ENCODE results near the gene AURKA.

The AURKA gene

GRCh38 chr20:56348305-56348693, 43.7 kb downstream of the AURKA start:
- no peak for ATAC-seq
- TF ChIP-seq GLIS3 (CRISPR knock-in tag; IDR thresholded peaks at IDR 0.05) = no peak

GRCh38 chr20:56347628-56348304, 44.2 kb downstream of the AURKA start:
- no peak for ATAC-seq
- TF ChIP-seq SNAI2 (CRISPR knock-in tag; IDR thresholded peaks at IDR 0.05) = no peak
- no peak for TF ChIP-seq GLIS3 (CRISPR knock-in tag; IDR thresholded peaks at IDR 0.05)
- TF ChIP-seq ZFP3 (CRISPR knock-in tag; IDR thresholded peaks at IDR 0.05) = no peak
- TF ChIP-seq ISL1 (CRISPR knock-in tag; IDR thresholded peaks at IDR 0.05) = no peak
- TF ChIP-seq ZNF8 (CRISPR knock-in tag; IDR thresholded peaks at IDR 0.05) = no peak

GRCh38 chr20:56345911-56346310, 46.1 kb downstream of the AURKA start:
- no peak for ATAC-seq
- TF ChIP-seq GLIS3 (CRISPR knock-in tag; IDR thresholded peaks at IDR 0.05) = no peak
- TF ChIP-seq OSR1 (CRISPR knock-in tag; IDR thresholded peaks at IDR 0.05) = no peak
- TF ChIP-seq SNAI2 (CRISPR knock-in tag; IDR thresholded peaks at IDR 0.05) = no peak
- TF ChIP-seq ZC3H10 (CRISPR knock-in tag; IDR thresholded peaks at IDR 0.05) = no peak
- no peak for TF ChIP-seq ZNF8 (CRISPR knock-in tag; IDR thresholded peaks at IDR 0.05)
- no peak for TF ChIP-seq CSRNP3 (CRISPR knock-in tag; IDR thresholded peaks at IDR 0.05)
- TF ChIP-seq ARNTL (CRISPR knock-in tag; IDR thresholded peaks at IDR 0.05; ENCODE audit: borderline replicate concordance, low read depth) = no peak
- TF ChIP-seq ZFP30 (CRISPR knock-in tag; IDR thresholded peaks at IDR 0.05) = no peak
- TF ChIP-seq PATZ1 (CRISPR knock-in tag; IDR thresholded peaks at IDR 0.05; ENCODE audit: borderline replicate concordance) = no peak
- no peak for TF ChIP-seq ESRRG (CRISPR knock-in tag; IDR thresholded peaks at IDR 0.05)
- no peak for TF ChIP-seq RARB (CRISPR knock-in tag; IDR thresholded peaks at IDR 0.05)
- TF ChIP-seq POU6F1 (CRISPR knock-in tag; IDR thresholded peaks at IDR 0.05; ENCODE audit: borderline replicate concordance, low read depth) = no peak
- no peak for TF ChIP-seq CREB5 (CRISPR knock-in tag; IDR thresholded peaks at IDR 0.05; ENCODE audit: low read depth)
- no peak for TF ChIP-seq ZFP3 (CRISPR knock-in tag; IDR thresholded peaks at IDR 0.05)

- peak; percentile 95 for ATAC-seq
- TF ChIP-seq ZFP30 (CRISPR knock-in tag; IDR thresholded peaks at IDR 0.05) (no peak), GLIS3 (CRISPR knock-in tag; IDR thresholded peaks at IDR 0.05) (no peak), BACH2 (CRISPR knock-in tag; IDR thresholded peaks at IDR 0.05; ENCODE audit: borderline replicate concordance) (no peak), PPARA (CRISPR knock-in tag; IDR thresholded peaks at IDR 0.05; ENCODE audit: borderline replicate concordance) (no peak), TOX (CRISPR knock-in tag; IDR thresholded peaks at IDR 0.05; ENCODE audit: borderline replicate concordance) (no peak), ZC3H10 (CRISPR knock-in tag; IDR thresholded peaks at IDR 0.05) (no peak), CSRNP3 (CRISPR knock-in tag; IDR thresholded peaks at IDR 0.05) (no peak), ZNF8 (CRISPR knock-in tag; IDR thresholded peaks at IDR 0.05) (no peak), POU6F1 (CRISPR knock-in tag; IDR thresholded peaks at IDR 0.05; ENCODE audit: borderline replicate concordance, low read depth) (no peak)
Observed at GRCh38 chr20:56343861-56344381, 48.1 kb downstream of the AURKA start.

Measured in SK-N-SH treated with all-trans-retinoic acid at 6 μM for 48 hours (cell line).